Retinal pigment epithelial cell (primary cell): Measurements from ENCODE around the gene CRIM1.
A peak's percentile ranks its signal among the peaks of the same experiment; 100 is the strongest.

ENCODE experiments used
- DNase-seq: peaks from one replicate; pipeline ENCODE4 v3.0.0-alpha.2; 2010; ENCODE audit warnings: low read depth
- H3K4me3 ChIP-seq: 2 replicates; pipeline ENCODE4 v1.5.1; 2011; ENCODE audit warnings: mild to moderate bottlenecking, low read length, control low read depth, moderate library complexity
- CTCF ChIP-seq: conservative IDR thresholded peaks from 2 replicates; pipeline ENCODE4 v1.5.1; 2011; ENCODE audit warnings: low read depth, low read length, control low read depth, inconsistent platforms

Gene CRIM1

DNA sequence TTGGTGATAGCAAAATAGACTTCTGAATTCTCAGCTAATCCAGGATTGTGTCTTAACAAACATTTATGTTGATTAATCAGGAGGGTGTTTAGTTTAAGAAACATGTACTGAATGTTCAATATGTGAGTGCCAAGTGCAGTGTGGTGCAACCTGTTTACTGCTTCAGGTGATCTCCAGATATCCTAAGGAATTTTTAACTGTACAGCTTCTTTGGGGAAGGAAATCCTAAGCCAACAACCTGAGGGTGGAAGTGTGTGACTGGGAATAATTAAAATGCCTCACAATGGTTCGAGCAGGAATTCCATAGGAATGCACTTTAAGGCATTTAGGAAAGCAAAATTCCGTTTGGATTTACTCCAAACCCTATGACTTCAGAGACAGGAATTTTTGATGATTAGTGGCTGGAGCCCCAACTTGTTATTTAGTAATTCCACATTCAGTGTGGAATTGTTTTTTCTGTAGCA, 16.4 kb downstream of the CRIM1 start:
- no peak for TF ChIP-seq CTCF
- no peak overlapping the region for H3K4me3 ChIP-seq
- peak; percentile 86 for DNase-seq

GRCh38 chr2:36373149-36373926, 17.8 kb downstream of the CRIM1 start:
- no peak for TF ChIP-seq CTCF
- H3K4me3 ChIP-seq, result no peak overlapping the region
- DNase-seq, result no peak

- no peak for DNase-seq
- no peak for TF ChIP-seq CTCF
- no peak overlapping the region for H3K4me3 ChIP-seq
Measured at GRCh38 chr2:36374585-36374984, 19.0 kb downstream of the CRIM1 start.

- no peak for DNase-seq
- TF ChIP-seq CTCF, result no peak
- H3K4me3 ChIP-seq, result no peak overlapping the region
Measured at GRCh38 chr2:36376319-36376765, 20.8 kb downstream of the CRIM1 start.

- DNase-seq, result no peak
- TF ChIP-seq CTCF, result no peak
- no peak overlapping the region for H3K4me3 ChIP-seq
Measured at GRCh38 chr2:36376992-36377738, 21.6 kb downstream of the CRIM1 start.

DNA sequence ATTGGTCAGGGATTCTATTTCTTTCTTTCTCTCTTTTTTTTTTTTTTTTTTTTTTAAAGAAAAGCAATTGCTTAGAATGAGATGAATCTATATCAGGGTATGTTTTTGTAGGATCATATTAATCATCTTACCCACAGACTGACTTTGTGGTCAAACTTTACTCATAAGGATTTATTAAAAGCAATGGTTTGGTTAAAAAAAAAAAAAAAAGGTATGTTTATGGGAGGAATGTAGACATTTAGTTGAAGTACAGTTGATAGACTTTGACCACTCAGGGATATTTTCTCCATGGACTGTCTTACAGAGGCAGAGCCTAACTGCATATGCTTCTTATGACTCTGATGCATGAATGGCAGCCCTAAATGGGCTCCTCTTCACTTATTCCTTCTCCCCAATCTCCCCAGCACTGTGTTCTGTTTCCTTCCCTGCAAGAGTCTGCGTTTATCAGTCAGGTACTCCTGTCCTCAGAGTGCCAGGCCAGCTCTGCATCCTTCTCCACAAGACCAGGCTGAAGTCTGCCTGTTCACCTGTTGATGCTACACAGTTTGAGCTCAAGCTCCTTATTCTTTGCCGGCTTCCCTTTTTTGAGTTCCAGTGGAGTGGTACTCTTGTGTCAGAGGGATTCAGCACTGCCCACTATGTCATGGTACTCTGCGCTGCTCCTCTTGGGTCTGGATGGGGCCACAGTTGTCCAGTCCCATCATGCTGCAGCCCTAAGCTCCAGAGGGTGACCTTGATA, 24.3 kb downstream of the CRIM1 start:
- DNase-seq, result no peak
- TF ChIP-seq CTCF, result no peak
- no peak overlapping the region for H3K4me3 ChIP-seq
